Measurements from ENCODE around the gene NRG3.

Gene NRG3

DNA sequence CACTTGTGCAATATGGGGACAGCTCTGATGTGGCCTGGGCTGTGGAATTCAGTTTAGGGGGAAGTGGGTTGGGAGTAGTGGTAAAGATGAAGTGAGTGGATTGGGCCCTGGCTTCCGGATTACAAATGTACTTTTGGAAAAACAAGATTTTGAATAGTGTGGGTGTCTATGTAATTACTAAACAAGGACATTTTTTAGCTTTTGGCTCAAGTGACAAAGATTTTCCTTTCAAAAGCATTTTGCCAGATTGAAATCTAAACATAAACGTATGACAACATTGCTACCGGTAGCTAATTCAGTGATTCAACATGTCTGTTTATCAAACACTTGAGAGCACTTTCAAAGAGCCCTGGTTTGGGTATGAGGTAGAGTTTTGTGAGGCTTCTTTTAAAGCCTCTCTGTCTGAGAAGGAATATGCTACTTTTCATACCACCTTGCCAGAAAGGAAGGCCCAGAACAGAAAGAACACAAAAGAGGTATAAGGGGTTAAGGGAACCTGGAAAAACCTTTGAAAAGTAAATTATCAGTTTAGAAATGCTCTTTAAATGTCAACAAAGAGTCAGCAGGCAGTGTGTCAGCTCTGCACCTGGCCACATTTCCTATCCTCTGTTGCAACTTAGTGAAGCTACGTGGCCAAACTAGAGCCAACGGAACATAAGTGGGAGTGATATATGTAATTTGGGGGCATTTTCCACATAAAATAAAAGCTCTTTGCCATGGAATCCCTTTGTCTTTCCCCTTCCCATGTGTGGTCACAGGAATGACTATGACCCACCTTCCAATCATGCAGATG, 516.1 kb downstream of the NRG3 start:
- no peak for DNase-seq (ENCODE audit: low read depth, low spot score)

DNA sequence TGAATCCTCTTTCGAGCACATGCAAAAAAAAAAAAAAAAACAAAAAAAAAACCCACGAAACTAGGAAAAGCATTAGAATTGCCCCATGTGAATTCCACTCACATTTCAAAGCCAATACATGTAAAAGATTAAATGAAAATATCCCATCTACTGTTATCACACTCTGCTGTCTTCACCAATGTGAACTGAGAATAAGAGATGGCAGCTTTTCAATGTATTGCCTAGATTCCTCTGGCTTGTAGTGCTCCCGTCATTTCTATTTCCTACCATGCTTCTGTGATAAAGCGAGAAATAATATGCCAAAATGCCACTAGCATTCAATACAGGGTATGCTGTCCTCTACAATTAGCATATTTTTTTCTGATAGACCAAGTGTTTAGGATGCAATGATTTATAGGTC, 517.0 kb downstream of the NRG3 start:
- DNase-seq (ENCODE audit: low read depth, low spot score), result no peak

DNA sequence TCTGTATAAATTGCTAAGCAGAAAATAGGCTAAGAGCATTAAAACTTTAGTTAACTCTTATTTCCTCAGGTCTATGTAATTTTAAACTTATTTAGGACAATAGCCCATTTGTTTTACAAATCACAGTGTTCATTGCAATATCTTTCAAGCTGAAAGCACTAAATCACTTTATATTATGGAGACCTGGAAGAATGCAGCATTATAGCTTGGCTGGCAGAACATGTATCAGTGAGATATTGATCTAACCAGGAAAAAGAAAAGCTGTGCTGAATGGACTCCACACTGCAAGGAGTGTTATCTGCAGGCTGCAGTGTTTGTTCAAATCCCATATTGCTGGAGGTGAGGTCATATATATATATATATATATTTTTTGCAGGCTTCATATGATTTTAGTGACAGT, 517.5 kb downstream of the NRG3 start:
- no peak for DNase-seq (ENCODE audit: low read depth, low spot score)

DNA sequence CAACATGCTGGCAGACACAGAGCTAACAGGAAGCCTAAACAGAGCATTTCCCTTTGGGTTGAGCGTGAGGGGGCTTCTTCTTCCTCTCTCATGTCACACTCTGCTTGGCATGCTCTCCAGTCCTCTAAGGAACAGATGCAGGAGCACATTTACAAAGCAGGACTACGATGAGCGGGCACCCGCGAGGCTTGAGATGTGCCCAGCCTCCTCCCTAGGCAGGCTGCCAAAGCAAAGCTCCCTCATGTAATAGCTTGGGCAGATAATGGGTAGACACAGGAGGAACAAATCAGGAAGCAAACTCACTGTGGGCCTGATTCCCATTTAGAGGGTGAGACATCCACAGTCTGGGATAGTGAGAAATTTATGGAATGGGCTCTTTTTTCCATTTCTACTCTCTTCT, 519.1 kb downstream of the NRG3 start:
- no peak for DNase-seq (ENCODE audit: low read depth, low spot score)

DNA sequence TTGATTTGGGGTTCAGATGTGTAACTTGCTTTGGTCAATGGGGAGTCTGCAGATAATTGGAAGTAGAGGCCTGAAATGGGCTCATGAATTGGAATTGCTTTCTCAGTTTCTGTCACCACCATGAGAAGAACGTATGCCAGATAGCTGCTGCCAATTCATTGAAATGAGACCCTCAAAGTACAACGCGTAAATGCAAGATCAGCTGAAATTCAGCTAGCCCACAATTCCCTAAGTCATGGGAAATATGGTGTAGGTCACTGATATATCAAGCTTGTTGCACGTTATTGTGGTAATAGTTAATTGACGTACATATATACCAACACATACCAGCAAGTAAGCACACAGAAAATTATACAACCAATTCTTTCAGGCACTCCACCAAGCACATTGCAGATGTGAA, 520.0 kb downstream of the NRG3 start:
- no peak for DNase-seq (ENCODE audit: low read depth, low spot score)

DNA sequence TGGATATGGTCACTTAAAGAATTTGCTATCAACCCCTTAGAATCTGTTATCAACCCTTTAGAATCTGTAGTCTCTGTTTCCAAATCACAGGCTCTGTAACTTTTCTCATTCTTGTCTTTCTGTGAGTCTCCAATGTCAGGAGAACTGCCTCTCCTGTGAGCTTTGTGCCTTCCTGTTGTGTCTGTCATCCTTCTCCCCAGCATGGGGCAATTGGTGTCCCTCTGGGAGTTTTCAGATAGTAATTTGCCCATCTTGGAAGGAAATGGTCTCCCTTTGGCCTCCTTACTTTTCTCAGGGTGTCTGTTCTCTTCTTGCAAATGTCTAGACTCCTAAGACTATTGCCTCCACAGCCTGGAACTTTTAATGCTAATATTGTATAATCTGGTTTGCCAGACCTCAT, 521.9 kb downstream of the NRG3 start:
- DNase-seq (ENCODE audit: low read depth, low spot score), result no peak

DNA sequence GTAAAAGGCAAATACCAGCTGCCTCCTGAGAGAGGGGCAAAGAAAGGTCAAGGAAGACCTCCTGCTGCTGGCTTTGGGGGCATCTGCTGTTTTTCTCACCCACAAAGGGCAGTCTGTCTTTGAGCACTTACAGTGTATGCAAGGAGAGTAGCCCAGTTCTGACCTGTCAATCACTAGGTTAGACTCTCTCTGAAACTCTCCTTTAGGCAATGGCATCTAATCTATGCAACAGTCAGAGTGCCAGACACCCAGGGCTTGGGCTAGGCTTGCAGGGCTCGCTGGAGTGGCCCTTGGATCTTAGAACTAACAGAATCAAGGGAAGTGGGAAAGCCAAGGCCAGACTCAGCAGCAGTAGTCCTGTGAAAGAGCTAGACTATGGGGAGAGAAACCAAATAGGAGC, 522.9 kb downstream of the NRG3 start:
- no peak for DNase-seq (ENCODE audit: low read depth, low spot score)

DNA sequence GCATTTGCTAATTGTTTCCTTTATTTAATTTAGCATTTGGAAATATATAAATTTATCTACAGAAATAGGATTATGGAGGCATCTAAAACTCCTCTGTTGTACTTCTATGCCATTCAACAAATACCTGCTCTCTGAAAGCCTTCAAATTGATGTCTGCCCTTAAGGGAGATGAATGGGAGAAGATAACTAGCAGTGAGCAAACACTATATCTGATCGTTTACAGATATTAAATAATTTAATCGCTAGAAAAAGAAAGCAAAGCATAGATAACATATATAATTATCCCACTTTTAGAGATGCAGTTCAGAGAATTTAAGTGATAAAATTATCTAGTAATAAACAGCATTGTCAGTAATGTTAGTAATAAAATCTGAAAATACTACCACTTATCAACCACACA, 524.9 kb downstream of the NRG3 start:
- DNase-seq (ENCODE audit: low read depth, low spot score), result no peak

DNA sequence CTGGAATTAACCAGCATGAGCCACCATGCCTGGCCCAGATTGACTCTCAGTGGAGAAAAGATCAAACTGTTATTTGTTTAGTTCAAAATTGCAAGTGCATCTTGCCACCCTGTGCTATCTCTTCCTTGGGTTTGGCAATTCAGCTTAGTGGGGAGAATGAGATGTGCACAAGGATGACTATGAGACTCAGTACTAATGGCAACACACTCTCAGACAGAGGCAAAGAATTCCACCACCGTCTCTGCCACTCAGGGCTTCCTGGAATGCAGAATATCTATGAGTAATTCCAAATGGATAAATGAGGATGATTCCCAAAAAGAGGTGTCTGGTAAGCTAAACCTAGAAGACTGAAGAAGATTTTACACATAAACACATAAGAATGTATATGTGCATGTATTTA, 525.8 kb downstream of the NRG3 start:
- no peak for DNase-seq (ENCODE audit: low read depth, low spot score)

DNA sequence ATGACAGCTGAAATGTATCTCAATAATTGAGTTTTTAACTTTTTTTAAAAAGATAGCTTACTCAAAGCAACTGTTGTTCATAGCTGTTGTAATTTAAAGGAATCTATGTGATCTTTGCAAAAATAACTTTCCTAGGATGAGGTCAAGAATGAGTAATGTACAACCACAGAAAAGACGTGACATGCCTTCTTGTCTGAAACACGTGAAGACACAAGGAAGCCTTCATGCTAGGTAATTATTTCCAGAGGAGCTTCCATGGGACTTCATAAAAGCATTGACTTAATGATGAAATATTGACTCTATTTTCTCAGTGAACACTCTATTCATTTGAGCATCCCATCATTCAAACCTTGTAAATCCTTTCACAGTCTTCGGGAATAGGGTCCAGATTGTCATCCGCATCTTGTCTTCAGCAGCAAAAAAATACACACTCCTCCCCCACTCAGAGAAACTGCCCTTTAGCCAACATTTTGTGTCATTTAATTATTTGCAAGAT, 528.0 kb downstream of the NRG3 start:
- DNase-seq (ENCODE audit: low read depth, low spot score), result no peak

DNA sequence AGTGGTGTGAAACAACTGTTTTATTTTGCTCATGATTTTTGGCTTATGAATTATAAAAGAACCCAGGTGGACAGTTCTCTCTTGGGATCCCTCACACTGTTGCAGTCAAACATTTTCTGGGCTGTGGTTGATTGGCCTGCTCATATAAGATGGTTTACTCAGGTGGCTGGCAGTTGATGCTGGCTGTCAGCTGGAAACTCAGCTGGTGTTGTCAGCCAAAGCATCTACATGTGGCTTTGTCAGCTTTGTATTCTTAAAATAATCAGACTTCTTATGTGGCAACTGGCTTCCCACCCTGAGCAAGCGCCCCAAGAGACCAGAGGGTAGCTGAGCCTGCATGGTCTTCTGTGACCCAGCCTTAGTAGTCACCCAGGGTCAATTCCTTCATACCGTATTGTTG, 534.7 kb downstream of the NRG3 start:
- no peak for DNase-seq (ENCODE audit: low read depth, low spot score)

DNA sequence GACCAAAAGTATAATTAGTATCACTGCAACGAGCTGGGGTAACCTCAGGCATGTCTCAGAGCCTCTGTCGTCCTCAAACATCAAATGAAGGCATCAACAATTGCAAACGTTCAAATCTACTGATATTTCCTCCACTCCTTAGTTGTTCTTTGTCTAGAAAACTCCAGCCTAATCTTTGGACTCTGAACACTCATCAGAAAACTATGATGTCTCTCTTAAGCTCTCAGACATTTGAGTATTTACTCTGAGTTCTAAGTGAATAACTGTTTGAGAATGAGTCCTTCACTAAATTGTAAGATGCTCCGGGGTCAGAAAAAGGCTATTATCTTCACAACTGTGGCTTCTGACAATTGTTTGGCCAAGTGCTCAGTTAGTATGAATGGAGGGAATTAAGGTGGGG, 536.4 kb downstream of the NRG3 start:
- DNase-seq (ENCODE audit: low read depth, low spot score), result no peak

DNA sequence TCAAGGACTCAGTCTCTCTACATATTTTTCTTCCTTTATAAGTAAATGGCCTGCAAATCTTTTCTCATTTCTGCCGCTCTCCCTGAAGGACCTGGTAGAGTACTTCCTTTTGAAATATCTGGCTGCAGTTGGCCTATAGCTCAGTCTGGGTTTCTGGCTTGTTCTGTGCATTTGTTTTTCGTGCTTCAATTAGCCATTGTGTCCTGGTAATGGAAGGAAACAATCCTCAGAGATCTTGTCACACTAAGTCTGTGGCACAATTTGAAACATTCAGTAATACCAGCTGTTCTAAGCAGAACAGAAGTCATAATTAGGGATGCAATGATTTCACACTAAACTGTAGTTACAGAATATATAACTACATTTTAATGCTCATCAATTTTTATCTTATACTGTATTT, 545.0 kb downstream of the NRG3 start:
- no peak for DNase-seq (ENCODE audit: low read depth, low spot score)

DNA sequence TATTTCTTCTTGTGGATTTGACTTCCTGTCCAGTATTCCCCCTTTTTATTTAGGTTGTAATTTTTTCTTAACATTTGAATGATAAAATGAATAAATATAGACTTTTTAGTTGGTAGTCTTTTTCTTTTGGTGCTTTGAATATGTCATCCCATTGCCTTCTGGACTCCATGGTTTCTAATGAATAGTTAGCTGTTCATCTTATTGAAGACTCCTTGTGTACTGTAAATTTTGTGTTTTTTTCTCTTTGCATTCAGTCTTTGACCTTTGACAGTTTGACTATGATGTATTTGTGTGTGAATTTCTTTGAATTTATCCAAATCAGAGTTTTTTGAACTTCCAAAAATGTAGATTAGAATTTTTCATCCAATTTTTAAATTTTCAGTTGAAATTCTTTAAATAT, 554.3 kb downstream of the NRG3 start:
- no peak for DNase-seq (ENCODE audit: low read depth, low spot score)

DNA sequence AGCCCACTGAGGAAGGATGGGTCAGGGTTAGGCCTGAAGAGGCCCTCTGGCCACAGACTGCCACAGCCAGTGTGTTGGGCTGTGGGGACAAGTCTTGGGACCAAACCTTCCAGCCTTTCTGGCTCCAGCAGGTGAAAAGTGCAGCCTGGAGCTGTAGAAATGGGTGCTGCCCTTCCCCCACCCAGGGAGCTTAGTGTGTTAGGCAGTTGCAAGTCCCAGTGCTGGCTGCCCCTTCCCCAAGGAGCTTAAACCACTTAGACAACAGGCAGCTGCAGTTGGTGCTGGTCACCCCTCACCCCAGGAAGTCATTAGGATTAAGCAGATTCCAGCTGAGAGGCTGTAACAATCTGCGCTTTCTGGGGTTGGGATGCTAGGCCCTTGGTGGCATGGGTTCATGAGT, 563.3 kb downstream of the NRG3 start:
- DNase-seq (ENCODE audit: low read depth, low spot score), result no peak

DNA sequence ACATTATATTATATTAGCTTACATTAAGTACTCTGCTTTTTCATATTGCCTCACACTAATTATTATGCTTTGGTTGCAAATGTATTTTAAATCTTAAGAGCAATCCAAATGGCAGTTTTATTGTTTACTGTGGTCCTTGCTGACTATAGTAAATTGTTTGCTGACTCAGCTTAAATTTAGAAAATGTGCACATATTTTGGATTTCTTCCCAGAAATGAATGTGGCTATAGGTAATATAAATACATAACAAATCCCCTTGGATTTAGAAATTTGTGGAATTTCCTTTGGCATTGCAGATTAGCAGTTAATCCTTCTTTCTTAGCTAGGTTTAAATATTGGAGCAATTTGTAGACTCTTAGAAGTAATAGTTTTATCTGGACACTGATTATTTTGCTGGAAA, 565.8 kb downstream of the NRG3 start:
- no peak for DNase-seq (ENCODE audit: low read depth, low spot score)

DNA sequence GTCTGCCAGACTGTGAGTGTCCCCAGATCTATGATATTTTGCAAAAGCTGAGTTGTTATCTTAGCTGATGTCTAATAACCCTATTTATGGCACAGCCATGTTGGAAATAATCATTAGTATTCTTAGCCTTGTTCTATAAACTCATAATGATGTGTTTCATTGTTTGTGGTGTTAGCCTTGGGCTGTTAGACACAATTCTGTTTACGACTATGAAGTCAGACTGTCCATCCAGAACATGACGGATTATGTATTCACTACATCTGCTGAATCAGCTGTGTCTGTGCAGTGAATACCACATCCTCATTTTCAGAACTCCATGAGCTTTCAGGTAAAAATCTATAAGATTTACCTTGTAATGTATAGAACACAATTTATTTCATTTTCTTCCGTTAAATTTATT, 577.1 kb downstream of the NRG3 start:
- DNase-seq (ENCODE audit: low read depth, low spot score), result no peak

DNA sequence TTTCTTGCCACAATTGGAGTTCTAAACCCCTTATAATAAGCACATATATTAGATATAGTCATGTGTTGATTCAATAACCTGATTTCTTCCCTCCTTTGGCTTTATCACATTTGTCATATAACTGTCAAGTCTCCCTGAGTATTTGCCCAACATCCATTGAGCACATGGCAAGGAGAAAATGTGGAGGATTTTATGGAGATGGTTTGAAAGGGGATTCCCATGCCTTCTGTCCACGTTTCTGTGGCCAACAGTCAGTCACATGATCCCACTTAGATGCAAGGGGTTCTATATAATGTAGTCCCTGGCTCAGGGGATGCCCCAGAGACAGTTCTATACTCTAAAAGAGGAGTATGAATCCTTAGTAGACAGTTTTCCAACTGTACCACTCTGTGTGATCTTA, 577.7 kb downstream of the NRG3 start:
- DNase-seq (ENCODE audit: low read depth, low spot score), result no peak

DNA sequence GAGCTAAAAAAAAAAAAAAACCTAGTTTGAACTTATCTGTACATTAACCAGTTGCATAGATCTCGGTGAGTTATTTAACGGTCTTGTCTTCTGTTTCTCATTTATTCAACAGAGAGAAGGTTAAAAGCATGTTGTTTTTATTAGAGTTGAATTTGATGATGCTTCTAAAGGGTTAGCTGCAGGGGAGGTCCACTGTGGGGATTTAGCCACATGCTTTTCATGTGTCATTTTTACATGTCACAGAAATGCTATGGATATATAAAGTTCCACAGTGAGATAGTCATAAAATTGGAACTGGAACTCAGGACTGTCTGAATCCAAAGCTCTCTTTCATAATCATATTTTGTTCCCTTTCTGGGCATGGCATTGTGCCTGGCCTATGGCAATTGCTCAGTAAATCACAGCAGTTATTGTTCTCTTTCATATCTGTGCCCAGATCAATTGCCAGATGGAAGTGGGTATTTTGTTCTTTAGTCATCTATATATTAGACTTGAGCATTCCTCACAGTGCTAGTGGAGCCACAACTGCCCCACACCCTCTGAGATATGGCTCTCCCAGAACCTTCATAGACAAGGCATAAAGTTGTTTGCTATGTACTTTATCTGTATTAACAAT, 578.8 kb downstream of the NRG3 start:
- no peak for DNase-seq (ENCODE audit: low read depth, low spot score)

DNA sequence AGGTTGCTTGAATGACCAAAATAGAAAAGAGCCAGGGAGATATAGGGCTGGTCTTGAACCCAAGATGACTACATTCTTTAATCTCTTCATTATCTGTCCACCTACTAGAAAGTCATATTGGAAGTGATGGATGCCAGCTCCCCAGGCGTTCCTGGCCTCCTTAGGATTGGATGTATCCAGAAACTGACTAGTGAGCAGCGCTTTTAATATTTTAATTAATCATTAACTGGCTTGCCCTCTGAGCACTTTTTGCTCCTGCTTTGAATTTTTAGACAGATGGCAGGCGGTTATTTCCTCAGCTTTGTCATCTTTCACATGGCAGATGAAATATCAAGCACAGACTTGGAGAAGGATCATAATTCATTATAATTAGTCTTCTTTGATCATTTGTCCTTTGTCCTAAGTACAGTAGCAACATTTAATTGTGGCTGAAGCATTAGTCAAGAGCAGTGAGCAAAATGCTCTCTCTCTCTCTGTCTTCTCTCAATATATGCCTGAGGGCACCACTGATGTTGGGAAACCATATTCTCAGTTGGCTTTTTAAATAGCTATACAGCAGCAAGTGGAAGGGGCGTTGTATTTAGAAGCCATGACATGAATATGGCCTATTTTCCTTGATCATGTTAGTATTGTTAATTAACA, 588.0 kb downstream of the NRG3 start:
- no peak for DNase-seq (ENCODE audit: low read depth, low spot score)

DNA sequence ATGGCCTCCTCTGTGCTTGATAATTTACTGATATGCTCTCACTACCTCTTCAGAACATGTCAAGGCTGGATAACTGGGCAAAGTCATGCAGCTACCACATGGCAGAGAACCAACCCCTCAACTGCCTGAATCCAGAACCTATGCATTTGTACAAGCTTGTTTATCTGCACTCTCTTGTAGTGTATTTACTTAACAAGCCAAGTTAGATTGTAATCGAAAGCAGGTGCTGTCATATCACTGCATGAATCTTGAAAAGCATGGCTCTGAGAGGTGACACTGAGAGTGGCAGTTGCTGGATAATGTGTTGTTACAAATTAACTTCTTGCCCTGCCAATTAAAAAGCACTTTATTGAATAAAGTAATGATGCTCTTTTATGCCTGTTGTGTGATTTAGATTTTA, 588.6 kb downstream of the NRG3 start:
- no peak for DNase-seq (ENCODE audit: low read depth, low spot score)

DNA sequence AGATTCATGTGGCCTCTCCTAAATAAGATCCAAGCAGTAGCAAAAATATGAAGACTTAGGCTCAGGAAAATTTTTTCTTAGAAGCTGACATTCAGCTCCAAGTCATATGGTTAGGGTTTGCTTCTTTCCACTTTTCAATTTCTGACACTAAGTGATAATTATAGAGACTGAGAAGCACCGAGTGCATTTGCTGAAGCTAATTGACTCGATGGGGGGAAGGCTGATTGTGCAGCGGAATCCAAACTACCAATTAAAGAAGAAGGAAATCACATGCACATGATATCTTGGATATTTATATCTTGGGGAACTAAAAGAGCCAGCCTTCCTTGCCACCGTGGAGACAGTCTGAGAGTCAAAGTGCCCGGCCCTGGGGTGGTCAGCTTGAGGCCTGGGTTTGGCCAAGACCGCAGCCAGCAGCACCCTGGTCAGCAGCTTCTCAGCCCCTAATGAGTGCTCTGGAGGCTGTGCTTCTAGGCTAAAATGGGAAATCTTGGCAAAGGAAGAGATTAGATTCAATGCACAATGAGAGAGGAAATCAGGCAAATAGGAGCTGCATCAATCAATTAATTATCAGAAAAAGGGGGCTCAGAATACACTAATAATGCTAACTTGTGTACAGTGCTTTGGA, 589.3 kb downstream of the NRG3 start:
- DNase-seq (ENCODE audit: low read depth, low spot score), result no peak

DNA sequence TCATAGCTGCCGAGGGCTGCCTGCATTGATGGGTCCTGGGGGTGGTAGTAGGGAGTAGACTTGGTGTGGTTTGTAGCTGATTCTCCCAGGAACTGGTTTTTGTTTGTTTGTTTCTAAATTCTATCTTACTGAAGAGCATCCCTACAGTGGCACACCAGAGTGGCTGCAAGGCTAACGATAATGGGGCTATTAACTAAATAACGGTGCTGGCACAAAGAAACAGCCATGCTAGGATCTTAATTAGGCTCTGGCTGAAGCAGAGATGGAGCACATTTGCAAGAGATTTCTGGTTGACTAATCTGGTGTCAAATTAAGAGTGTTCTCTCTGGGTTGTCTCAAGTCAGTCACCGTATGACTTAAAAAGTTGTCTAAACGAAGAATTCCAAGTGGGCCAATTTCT, 590.0 kb downstream of the NRG3 start:
- no peak for DNase-seq (ENCODE audit: low read depth, low spot score)

All from smooth muscle cell of the brain vasculature (primary cell).